K562 (cell line): Measurements from ENCODE around the gene AHCY.

ENCODE experiments used
- CBFB ChIP-seq: sonication (generic); formaldehyde crosslinking; IDR thresholded peaks from 2 replicates; pipeline ENCODE4 v1.4.0; 2020; ENCODE audit warnings: mild to moderate bottlenecking, missing genetic modification reagents
- ETS1 ChIP-seq: conservative IDR thresholded peaks from 2 replicates; pipeline ENCODE4 v1.6.1; 2011; ENCODE audit warnings: low read depth, mild to moderate bottlenecking, low read length; ENCODE audit not compliant: control insufficient read depth
- PHF8 ChIP-seq: fragments of 200-600 bp; sonication (generic); IDR thresholded peaks from 2 replicates; pipeline ENCODE4 v1.6.1; 2012; ENCODE audit warnings: mixed run types, mild to moderate bottlenecking, inconsistent platforms, low read length, moderate library complexity, borderline replicate concordance
- POLR2AphosphoS5 ChIP-seq: IDR thresholded peaks from 2 replicates; pipeline ENCODE4 v1.6.1; 2011; ENCODE audit warnings: mild to moderate bottlenecking, low read depth, low read length, moderate library complexity; ENCODE audit not compliant: control insufficient read depth, insufficient read depth
- RBFOX2 ChIP-seq: fragments of 200-400 bp; formaldehyde crosslinking; IDR thresholded peaks from 2 replicates; pipeline ENCODE4 v1.6.1; 2017; ENCODE audit warnings: low read depth, mild to moderate bottlenecking, low read length, moderate library complexity
- RHOXF2B ChIP-seq: fragments of 250-450 bp; sonication (Bioruptor Pico); conservative IDR thresholded peaks from 2 replicates; pipeline ENCODE4 v1.5.1; 2021
- ZBTB7A ChIP-seq: IDR thresholded peaks from 2 replicates; pipeline ENCODE4 v1.6.1; 2011; ENCODE audit warnings: low read depth, mild to moderate bottlenecking, low read length, moderate library complexity, borderline replicate concordance; ENCODE audit not compliant: control insufficient read depth
- ZKSCAN3 ChIP-seq: fragments of 250-450 bp; sonication (Bioruptor Pico); IDR thresholded peaks from 2 replicates; pipeline ENCODE4 v1.4.0; 2020
- ZNF347 ChIP-seq: fragments of 450-650 bp; formaldehyde crosslinking; IDR thresholded peaks from 2 replicates; pipeline ENCODE4 v1.4.0; 2020; ENCODE audit warnings: low read depth, mild to moderate bottlenecking, moderate library complexity
- TF ChIP-seq, protein P1 (sequence below), 3 experiments: IDR thresholded peaks in 2 of 3; conservative IDR thresholded peaks in 1 of 3; 2 replicates each; pipeline ENCODE4 v1.5.1; 2011 to 2012; ENCODE audit warnings: low read length in 3 of 3, mild to moderate bottlenecking in 3 of 3, control low read depth in 2 of 3, improper control_type of control experiment in 1 of 3, inconsistent platforms in 1 of 3, low read depth in 1 of 3, mixed read lengths in 1 of 3, moderate library complexity in 1 of 3; ENCODE audit not compliant: insufficient read depth in 2 of 3

GRCh38 chr20:34285450-34285849, 17.7 kb downstream of the AHCY start:
- TF ChIP-seq, protein P1, sequence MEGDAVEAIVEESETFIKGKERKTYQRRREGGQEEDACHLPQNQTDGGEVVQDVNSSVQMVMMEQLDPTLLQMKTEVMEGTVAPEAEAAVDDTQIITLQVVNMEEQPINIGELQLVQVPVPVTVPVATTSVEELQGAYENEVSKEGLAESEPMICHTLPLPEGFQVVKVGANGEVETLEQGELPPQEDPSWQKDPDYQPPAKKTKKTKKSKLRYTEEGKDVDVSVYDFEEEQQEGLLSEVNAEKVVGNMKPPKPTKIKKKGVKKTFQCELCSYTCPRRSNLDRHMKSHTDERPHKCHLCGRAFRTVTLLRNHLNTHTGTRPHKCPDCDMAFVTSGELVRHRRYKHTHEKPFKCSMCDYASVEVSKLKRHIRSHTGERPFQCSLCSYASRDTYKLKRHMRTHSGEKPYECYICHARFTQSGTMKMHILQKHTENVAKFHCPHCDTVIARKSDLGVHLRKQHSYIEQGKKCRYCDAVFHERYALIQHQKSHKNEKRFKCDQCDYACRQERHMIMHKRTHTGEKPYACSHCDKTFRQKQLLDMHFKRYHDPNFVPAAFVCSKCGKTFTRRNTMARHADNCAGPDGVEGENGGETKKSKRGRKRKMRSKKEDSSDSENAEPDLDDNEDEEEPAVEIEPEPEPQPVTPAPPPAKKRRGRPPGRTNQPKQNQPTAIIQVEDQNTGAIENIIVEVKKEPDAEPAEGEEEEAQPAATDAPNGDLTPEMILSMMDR (IDR thresholded peaks at IDR 0.05 in 2 of 3, conservative IDR thresholded peaks at IDR 0.05 in 1 of 3; ENCODE audit: insufficient read depth in 2 of 3, low read depth in 1 of 3, low read length in 3 of 3) = no peak
- TF ChIP-seq ZBTB7A (no peak), POLR2AphosphoS5 (no peak), CBFB (CRISPR knock-in tag) (no peak), ZNF347 (CRISPR knock-in tag) (no peak), PHF8 (no peak), ETS1 (no peak), RBFOX2 (no peak), ZKSCAN3 (no peak), RHOXF2B (no peak)
